Fibroblast of the aortic adventitia (primary cell): ENCODE data around the gene GCLC. TPM values are rescaled to one million over a fixed set of nuclear protein-coding genes. Genes with fewer than 3 reads are reported as not detected.

Source experiments
- DNase-seq: peaks from one replicate; pipeline ENCODE4 v3.0.0-alpha.2; 2010; ENCODE audit warnings: low read depth
- H3K4me3 ChIP-seq: 2 replicates; pipeline ENCODE4 v1.5.1; 2011; ENCODE audit warnings: low read depth, mild to moderate bottlenecking, control low read depth, low read length, moderate library complexity
- total RNA-seq: library from RNA; depleted of rRNA; stranded (reverse); fragments of >200 nt; gene quantifications from 2 replicates; pipeline ENCODE4 v1.2.3, GENCODE V29; 2012; ENCODE audit warnings: low replicate concordance
- TF ChIP-seq, protein P1 (sequence below): IDR thresholded peaks from 2 replicates; pipeline ENCODE4 v1.5.1; 2011; ENCODE audit warnings: mild to moderate bottlenecking, low read length, control low read depth, inconsistent platforms; ENCODE audit not compliant: insufficient read depth

Gene GCLC
- total RNA-seq, 1 donor: 21.1 TPM

- DNase-seq: no peak
- no peak overlapping the region for H3K4me3 ChIP-seq
- TF ChIP-seq, protein P1, sequence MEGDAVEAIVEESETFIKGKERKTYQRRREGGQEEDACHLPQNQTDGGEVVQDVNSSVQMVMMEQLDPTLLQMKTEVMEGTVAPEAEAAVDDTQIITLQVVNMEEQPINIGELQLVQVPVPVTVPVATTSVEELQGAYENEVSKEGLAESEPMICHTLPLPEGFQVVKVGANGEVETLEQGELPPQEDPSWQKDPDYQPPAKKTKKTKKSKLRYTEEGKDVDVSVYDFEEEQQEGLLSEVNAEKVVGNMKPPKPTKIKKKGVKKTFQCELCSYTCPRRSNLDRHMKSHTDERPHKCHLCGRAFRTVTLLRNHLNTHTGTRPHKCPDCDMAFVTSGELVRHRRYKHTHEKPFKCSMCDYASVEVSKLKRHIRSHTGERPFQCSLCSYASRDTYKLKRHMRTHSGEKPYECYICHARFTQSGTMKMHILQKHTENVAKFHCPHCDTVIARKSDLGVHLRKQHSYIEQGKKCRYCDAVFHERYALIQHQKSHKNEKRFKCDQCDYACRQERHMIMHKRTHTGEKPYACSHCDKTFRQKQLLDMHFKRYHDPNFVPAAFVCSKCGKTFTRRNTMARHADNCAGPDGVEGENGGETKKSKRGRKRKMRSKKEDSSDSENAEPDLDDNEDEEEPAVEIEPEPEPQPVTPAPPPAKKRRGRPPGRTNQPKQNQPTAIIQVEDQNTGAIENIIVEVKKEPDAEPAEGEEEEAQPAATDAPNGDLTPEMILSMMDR: no peak
These were observed 83.2 kb downstream of the GCLC start for GRCh38 chr6:53461696-53462095.

DNA sequence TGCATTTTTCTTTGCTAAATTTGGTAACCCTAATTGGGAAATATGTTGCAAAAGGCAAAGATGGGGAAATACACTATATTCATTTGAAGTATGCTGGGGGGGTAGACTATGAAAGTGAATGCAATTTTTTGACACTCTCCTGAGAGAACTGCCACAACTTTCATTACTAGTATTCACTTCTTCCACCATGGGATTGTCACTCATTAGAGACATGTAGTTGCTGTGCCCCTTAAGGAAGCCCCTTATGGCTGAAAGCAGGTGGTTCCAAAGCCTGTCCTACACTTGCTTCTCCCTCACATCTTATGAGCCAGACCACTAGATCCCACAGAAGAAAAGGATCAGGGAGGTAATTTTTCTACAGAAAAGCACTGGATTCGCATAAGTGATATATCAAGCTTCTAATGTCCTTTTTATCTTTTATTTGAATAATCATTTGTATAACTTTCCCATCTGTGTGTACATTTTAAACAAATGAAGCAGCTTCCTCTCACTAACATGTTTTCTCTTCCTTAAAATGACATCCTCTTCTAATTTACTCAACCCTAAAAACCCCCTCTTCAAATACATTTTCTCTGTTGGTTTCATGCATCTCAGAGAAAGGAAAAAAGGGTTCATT, 83.8 kb downstream of the GCLC start:
- TF ChIP-seq, protein P1: no peak
- H3K4me3 ChIP-seq: no peak overlapping the region
- no peak for DNase-seq

DNA sequence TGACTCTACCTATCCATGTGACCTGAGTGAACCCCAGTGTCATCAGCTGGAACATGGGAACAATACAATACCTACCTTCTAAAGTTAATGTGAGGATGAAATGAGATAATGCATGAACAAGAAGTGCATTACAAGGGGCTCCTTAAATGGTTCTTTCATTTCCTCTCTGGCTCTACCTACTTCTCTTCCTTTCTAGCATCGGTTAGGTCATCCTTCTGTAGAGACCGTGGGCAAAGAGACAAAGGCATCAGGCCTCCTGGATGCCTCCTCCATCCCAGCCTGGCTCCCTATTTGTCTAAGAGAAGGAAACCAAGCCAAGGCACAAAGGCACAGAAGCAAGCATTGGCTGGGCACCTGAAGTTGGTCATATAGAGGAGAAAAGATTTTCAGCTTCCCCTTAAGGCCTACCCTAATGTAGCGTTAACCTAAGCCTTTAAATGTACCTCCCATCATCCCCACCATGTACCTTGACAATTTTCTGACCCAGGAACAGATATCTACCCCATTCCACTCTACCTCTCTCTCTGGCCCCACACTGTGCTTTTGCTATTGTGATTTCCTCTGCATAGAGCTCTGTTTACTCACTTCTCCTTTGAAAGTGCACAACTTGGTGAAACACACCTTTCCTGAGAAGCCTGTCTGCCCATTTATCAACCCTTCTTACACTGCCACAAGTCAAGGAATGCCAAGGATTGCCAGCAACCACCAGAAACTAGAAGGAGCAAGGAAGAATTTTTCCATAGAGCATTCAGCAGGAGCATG, 86.6 kb downstream of the GCLC start:
- TF ChIP-seq, protein P1: no peak
- H3K4me3 ChIP-seq: no peak overlapping the region
- DNase-seq: no peak

GRCh38 chr6:53456809-53457208, 88.1 kb downstream of the GCLC start:
- no peak for DNase-seq
- H3K4me3 ChIP-seq: no peak overlapping the region
- TF ChIP-seq, protein P1: no peak

- TF ChIP-seq, protein P1: no peak
- no peak overlapping the region for H3K4me3 ChIP-seq
These were observed 89.2 kb downstream of the GCLC start for GRCh38 chr6:53455678-53456077.

GRCh38 chr6:53451165-53451564, 93.7 kb downstream of the GCLC start:
- TF ChIP-seq, protein P1: no peak
- no peak for DNase-seq
- no peak overlapping the region for H3K4me3 ChIP-seq

More at GRCh38 chr6:53455678-53456077, 89.2 kb downstream of the GCLC start:
- no peak for DNase-seq

GRCh38 chr6:53447865-53448264, 97.0 kb downstream of the GCLC start:
- H3K4me3 ChIP-seq: no peak overlapping the region
- DNase-seq: no peak
- TF ChIP-seq, protein P1: no peak
